ENCODE measurements around the gene TMEM184A.
A peak's percentile ranks its signal among the peaks of the same experiment; 100 is the strongest.

The TMEM184A gene

GRCh38 chr7:1495564-1496242 lies 60.3 kb downstream of the TMEM184A start:
- H4K91ac ChIP-seq (ENCODE audit: low read depth, low read length, poor library complexity): no peak overlapping the region
- no peak overlapping the region for H4K8ac ChIP-seq (ENCODE audit: low read depth, low read length)
- no peak overlapping the region for H2BK15ac ChIP-seq (ENCODE audit: low read length)
- no peak overlapping the region for H2BK5ac ChIP-seq (ENCODE audit: low read length)
- peaks cover 4% of the 10 kb centered on the region for H3K79me1 ChIP-seq (ENCODE audit: low read depth, low read length)
- H3K18ac ChIP-seq (ENCODE audit: low read length): no peak overlapping the region
- no peak overlapping the region for H3K4me2 ChIP-seq (ENCODE audit: insufficient read depth, low read length, poor library complexity, severe bottlenecking)
- no peak overlapping the region for H3K27ac ChIP-seq (replicated peaks; ENCODE audit: low read length)
- H3K14ac ChIP-seq (ENCODE audit: low read length): no peak overlapping the region
- H2AK5ac ChIP-seq (ENCODE audit: low read depth, low read length): no peak overlapping the region
- no peak overlapping the region for H3K23ac ChIP-seq (ENCODE audit: low read depth, low read length, poor library complexity)
- no peak overlapping the region for H2AFZ ChIP-seq (ENCODE audit: low read length)
- H2BK12ac ChIP-seq (ENCODE audit: low read length): no peak overlapping the region
- no peaks in the 10 kb centered on the region for H3K4me1 ChIP-seq (ENCODE audit: control insufficient read depth in 2 of 2, insufficient read depth in 1 of 2, low read depth in 1 of 2, low read length in 2 of 2)
- no peaks in the 10 kb centered on the region for H3K9me3 ChIP-seq (replicated peaks in 1 of 2; ENCODE audit: control insufficient read depth in 2 of 2, insufficient read depth in 1 of 2, low read depth in 1 of 2, low read length in 2 of 2)
- peaks cover 52 to 88% of the 10 kb centered on the region in 2 donors for H3K36me3 ChIP-seq (replicated peaks in 1 of 2; ENCODE audit: control insufficient read depth in 2 of 2, insufficient read depth in 2 of 2, low read length in 2 of 2)
- H3K4me3 ChIP-seq (ENCODE audit: low read length in 2 of 2): no peak overlapping the region
- no peak for DNase-seq (ENCODE audit: low spot score)
- H3K9ac ChIP-seq (ENCODE audit: low read depth, low read length, poor library complexity): no peak overlapping the region
- H3K27me3 ChIP-seq (ENCODE audit: control insufficient read depth in 3 of 3, insufficient read depth in 3 of 3, low read depth in 1 of 3, low read length in 3 of 3): no peaks in the 10 kb centered on the region
- H2BK120ac ChIP-seq (ENCODE audit: low read depth, low read length): no peak overlapping the region
- H3K4ac ChIP-seq (ENCODE audit: low read length): no peak overlapping the region
- no CpG with 5 or more reads among the region's 34 CpGs for WGBS, 2 donors (ENCODE audit: extremely low coverage in 2 of 2, insufficient read length in 2 of 2, insufficient replicate concordance in 1 of 2)

- no peak overlapping the region for H2BK120ac ChIP-seq (ENCODE audit: low read depth, low read length)
- peaks cover 1% of the 10 kb centered on the region for H3K79me1 ChIP-seq (ENCODE audit: low read depth, low read length)
- WGBS, 2 donors (ENCODE audit: extremely low coverage in 2 of 2, insufficient read length in 2 of 2, insufficient replicate concordance in 1 of 2): no CpG with 5 or more reads among the region's 27 CpGs
- no peak overlapping the region for H2AK5ac ChIP-seq (ENCODE audit: low read depth, low read length)
- no peak overlapping the region for H3K14ac ChIP-seq (ENCODE audit: low read length)
- no peak overlapping the region for H3K18ac ChIP-seq (ENCODE audit: low read length)
- no peak overlapping the region for H4K8ac ChIP-seq (ENCODE audit: low read depth, low read length)
- no peak overlapping the region for H3K4me3 ChIP-seq (ENCODE audit: low read length in 2 of 2)
- no peak for DNase-seq (ENCODE audit: low spot score)
- H2AFZ ChIP-seq (ENCODE audit: low read length): no peak overlapping the region
- H3K36me3 ChIP-seq (replicated peaks in 1 of 2; ENCODE audit: control insufficient read depth in 2 of 2, insufficient read depth in 2 of 2, low read length in 2 of 2): peaks cover 50 to 88% of the 10 kb centered on the region in 2 donors
- H3K4me1 ChIP-seq (ENCODE audit: control insufficient read depth in 2 of 2, insufficient read depth in 1 of 2, low read depth in 1 of 2, low read length in 2 of 2): no peaks in the 10 kb centered on the region
- no peak overlapping the region for H3K27ac ChIP-seq (replicated peaks; ENCODE audit: low read length)
- H3K9me3 ChIP-seq (replicated peaks in 1 of 2; ENCODE audit: control insufficient read depth in 2 of 2, insufficient read depth in 1 of 2, low read depth in 1 of 2, low read length in 2 of 2): no peaks in the 10 kb centered on the region
- H3K9ac ChIP-seq (ENCODE audit: low read depth, low read length, poor library complexity): no peak overlapping the region
- no peaks in the 10 kb centered on the region for H3K27me3 ChIP-seq (ENCODE audit: control insufficient read depth in 3 of 3, insufficient read depth in 3 of 3, low read depth in 1 of 3, low read length in 3 of 3)
- no peak overlapping the region for H2BK12ac ChIP-seq (ENCODE audit: low read length)
- no peak overlapping the region for H4K91ac ChIP-seq (ENCODE audit: low read depth, low read length, poor library complexity)
- H2BK5ac ChIP-seq (ENCODE audit: low read length): no peak overlapping the region
- H3K23ac ChIP-seq (ENCODE audit: low read depth, low read length, poor library complexity): no peak overlapping the region
- H3K4ac ChIP-seq (ENCODE audit: low read length): no peak overlapping the region
- H3K4me2 ChIP-seq (ENCODE audit: insufficient read depth, low read length, poor library complexity, severe bottlenecking): no peak overlapping the region
- H2BK15ac ChIP-seq (ENCODE audit: low read length): no peak overlapping the region
Observed at GRCh38 chr7:1494866-1495563, 61.0 kb downstream of the TMEM184A start.

- no CpG with 5 or more reads among the region's 25 CpGs for WGBS, 2 donors (ENCODE audit: extremely low coverage in 2 of 2, insufficient read length in 2 of 2, insufficient replicate concordance in 1 of 2)
- no peak overlapping the region for H3K4ac ChIP-seq (ENCODE audit: low read length)
- H3K36me3 ChIP-seq (replicated peaks in 1 of 2; ENCODE audit: control insufficient read depth in 2 of 2, insufficient read depth in 2 of 2, low read length in 2 of 2): peaks cover 52 to 88% of the 10 kb centered on the region in 2 donors
Observed at GRCh38 chr7:1494447-1494846, 61.6 kb downstream of the TMEM184A start.

GRCh38 chr7:1493571-1493970 lies 62.4 kb downstream of the TMEM184A start:
- no peak overlapping the region for H3K27ac ChIP-seq (replicated peaks; ENCODE audit: low read length)
- H3K36me3 ChIP-seq (replicated peaks in 1 of 2; ENCODE audit: control insufficient read depth in 2 of 2, insufficient read depth in 2 of 2, low read length in 2 of 2): peaks cover 60 to 90% of the 10 kb centered on the region in 2 donors

More at GRCh38 chr7:1494447-1494846, 61.6 kb downstream of the TMEM184A start:
- H3K4me3 ChIP-seq (ENCODE audit: low read length in 2 of 2): no peak overlapping the region
- H4K8ac ChIP-seq (ENCODE audit: low read depth, low read length): no peak overlapping the region
- peaks cover 3% of the 10 kb centered on the region for H3K79me1 ChIP-seq (ENCODE audit: low read depth, low read length)
- H3K9me3 ChIP-seq (replicated peaks in 1 of 2; ENCODE audit: control insufficient read depth in 2 of 2, insufficient read depth in 1 of 2, low read depth in 1 of 2, low read length in 2 of 2): no peaks in the 10 kb centered on the region
- H2AK5ac ChIP-seq (ENCODE audit: low read depth, low read length): no peak overlapping the region
- no peak overlapping the region for H3K9ac ChIP-seq (ENCODE audit: low read depth, low read length, poor library complexity)
- no peak overlapping the region for H2BK12ac ChIP-seq (ENCODE audit: low read length)
- H2AFZ ChIP-seq (ENCODE audit: low read length): no peak overlapping the region
- H3K18ac ChIP-seq (ENCODE audit: low read length): no peak overlapping the region
- H3K4me1 ChIP-seq (ENCODE audit: control insufficient read depth in 2 of 2, insufficient read depth in 1 of 2, low read depth in 1 of 2, low read length in 2 of 2): no peaks in the 10 kb centered on the region
- H3K4me2 ChIP-seq (ENCODE audit: insufficient read depth, low read length, poor library complexity, severe bottlenecking): no peak overlapping the region
- no peak overlapping the region for H2BK120ac ChIP-seq (ENCODE audit: low read depth, low read length)
- H2BK15ac ChIP-seq (ENCODE audit: low read length): no peak overlapping the region
- H3K23ac ChIP-seq (ENCODE audit: low read depth, low read length, poor library complexity): no peak overlapping the region
- H4K91ac ChIP-seq (ENCODE audit: low read depth, low read length, poor library complexity): no peak overlapping the region
- no peaks in the 10 kb centered on the region for H3K27me3 ChIP-seq (ENCODE audit: control insufficient read depth in 3 of 3, insufficient read depth in 3 of 3, low read depth in 1 of 3, low read length in 3 of 3)
- H3K14ac ChIP-seq (ENCODE audit: low read length): no peak overlapping the region
- DNase-seq (ENCODE audit: low spot score): no peak
- H2BK5ac ChIP-seq (ENCODE audit: low read length): no peak overlapping the region
- H3K27ac ChIP-seq (replicated peaks; ENCODE audit: low read length): no peak overlapping the region

More at GRCh38 chr7:1493571-1493970, 62.4 kb downstream of the TMEM184A start:
- WGBS, 2 donors (ENCODE audit: extremely low coverage in 2 of 2, insufficient read length in 2 of 2, insufficient replicate concordance in 1 of 2): no CpG with 5 or more reads among the region's 26 CpGs
- H3K9ac ChIP-seq (ENCODE audit: low read depth, low read length, poor library complexity): no peak overlapping the region
- H3K4me1 ChIP-seq (ENCODE audit: control insufficient read depth in 2 of 2, insufficient read depth in 1 of 2, low read depth in 1 of 2, low read length in 2 of 2): no peaks in the 10 kb centered on the region
- H3K9me3 ChIP-seq (replicated peaks in 1 of 2; ENCODE audit: control insufficient read depth in 2 of 2, insufficient read depth in 1 of 2, low read depth in 1 of 2, low read length in 2 of 2): no peaks in the 10 kb centered on the region
- H4K8ac ChIP-seq (ENCODE audit: low read depth, low read length): peak overlapping the region; percentile 43
- H3K14ac ChIP-seq (ENCODE audit: low read length): no peak overlapping the region
- H2BK12ac ChIP-seq (ENCODE audit: low read length): no peak overlapping the region
- H3K79me1 ChIP-seq (ENCODE audit: low read depth, low read length): peaks cover 10% of the 10 kb centered on the region
- no peak overlapping the region for H3K4ac ChIP-seq (ENCODE audit: low read length)
- peak overlapping the region; percentile 53 for H2BK5ac ChIP-seq (ENCODE audit: low read length)
- H3K18ac ChIP-seq (ENCODE audit: low read length): no peak overlapping the region
- H2AK5ac ChIP-seq (ENCODE audit: low read depth, low read length): no peak overlapping the region
- DNase-seq (ENCODE audit: low spot score): no peak
- H3K4me3 ChIP-seq (ENCODE audit: low read length in 2 of 2): no peak overlapping the region
- no peak overlapping the region for H4K91ac ChIP-seq (ENCODE audit: low read depth, low read length, poor library complexity)
- no peaks in the 10 kb centered on the region for H3K27me3 ChIP-seq (ENCODE audit: control insufficient read depth in 3 of 3, insufficient read depth in 3 of 3, low read depth in 1 of 3, low read length in 3 of 3)
- H2BK15ac ChIP-seq (ENCODE audit: low read length): no peak overlapping the region
- no peak overlapping the region for H3K4me2 ChIP-seq (ENCODE audit: insufficient read depth, low read length, poor library complexity, severe bottlenecking)
- H3K23ac ChIP-seq (ENCODE audit: low read depth, low read length, poor library complexity): no peak overlapping the region
- no peak overlapping the region for H2BK120ac ChIP-seq (ENCODE audit: low read depth, low read length)
- H2AFZ ChIP-seq (ENCODE audit: low read length): no peak overlapping the region

All from neuronal stem cell (in vitro differentiated cells).